Hepatic stellate cell (primary cell): ENCODE data around the gene PPP3R1.
"Not testable (repeated sequence)": the region's sequence is repeated elsewhere in the genome, so short reads cannot be mapped to it uniquely, and the experiment has no call there.

ENCODE experiments used
- DNase-seq: peaks from one replicate; pipeline ENCODE4 v3.0.0; 2011; ENCODE audit warnings: low spot score

Gene PPP3R1

DNA sequence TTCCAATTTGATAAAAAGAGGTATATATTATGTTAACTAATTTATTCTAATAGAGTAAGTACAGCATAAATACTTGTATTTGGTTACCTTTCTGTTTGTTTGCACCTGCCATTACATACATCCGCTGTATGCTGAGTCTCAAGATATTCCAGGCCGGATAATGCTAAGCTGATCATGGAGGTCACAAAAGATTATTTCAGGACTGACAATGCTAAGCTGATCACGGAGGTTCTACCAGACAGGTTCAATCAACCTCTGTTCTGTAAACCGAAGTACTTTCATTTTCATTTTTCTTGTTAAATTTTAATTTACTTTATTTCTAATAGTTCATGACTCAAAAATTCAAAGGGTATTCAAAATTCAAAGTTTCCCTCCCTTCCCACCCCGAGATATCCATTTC, 63.5 kb downstream of the PPP3R1 start:
- DNase-seq: no peak

DNA sequence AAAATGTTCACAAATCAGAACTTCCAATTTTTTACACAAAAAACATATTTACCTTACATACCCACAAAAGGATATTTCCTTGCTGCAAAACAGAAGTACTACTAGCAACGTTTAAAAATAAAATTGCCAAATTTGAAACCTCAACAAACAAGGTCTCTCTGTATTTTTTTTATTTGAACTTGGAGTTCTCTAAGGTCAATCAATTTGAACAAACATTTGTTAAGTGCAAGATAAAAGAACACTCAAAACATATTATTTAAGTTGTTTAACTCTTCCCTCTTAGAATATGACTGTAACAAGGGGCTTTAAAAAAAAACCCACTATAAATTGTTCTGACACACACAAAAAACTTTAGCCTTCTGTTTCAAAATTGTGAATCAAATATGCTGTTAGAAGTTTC, 65.0 kb downstream of the PPP3R1 start:
- DNase-seq: no peak

- DNase-seq: peak; percentile 20
These were observed 66.7 kb downstream of the PPP3R1 start for GRCh38 chr2:68185541-68186164.

GRCh38 chr2:68182902-68183301, 69.4 kb downstream of the PPP3R1 start:
- no peak for DNase-seq

GRCh38 chr2:68178954-68179627, 73.2 kb downstream of the PPP3R1 start:
- no peak for DNase-seq

DNA sequence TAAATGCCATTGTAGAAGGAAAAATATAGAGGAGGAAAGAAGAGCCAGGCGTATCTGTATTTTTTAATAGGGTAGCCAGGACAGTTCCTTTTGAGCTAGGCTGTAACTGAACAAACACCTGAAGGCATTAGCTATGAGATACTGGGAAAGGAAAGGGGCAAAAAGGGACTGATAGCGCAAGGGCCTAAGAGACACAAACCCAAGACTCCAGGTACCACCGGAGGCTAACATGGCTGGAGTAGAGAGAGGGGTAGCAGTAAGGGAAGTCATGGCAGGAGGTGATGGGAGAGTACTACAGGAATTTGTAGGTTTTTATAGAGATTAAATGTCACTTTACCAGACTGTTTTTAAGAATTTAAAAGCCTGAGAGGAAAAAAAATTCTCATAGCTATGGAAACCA, 73.9 kb downstream of the PPP3R1 start:
- DNase-seq: no peak

- no peak for DNase-seq
These were observed 74.8 kb downstream of the PPP3R1 start for GRCh38 chr2:68177541-68177940.

DNA sequence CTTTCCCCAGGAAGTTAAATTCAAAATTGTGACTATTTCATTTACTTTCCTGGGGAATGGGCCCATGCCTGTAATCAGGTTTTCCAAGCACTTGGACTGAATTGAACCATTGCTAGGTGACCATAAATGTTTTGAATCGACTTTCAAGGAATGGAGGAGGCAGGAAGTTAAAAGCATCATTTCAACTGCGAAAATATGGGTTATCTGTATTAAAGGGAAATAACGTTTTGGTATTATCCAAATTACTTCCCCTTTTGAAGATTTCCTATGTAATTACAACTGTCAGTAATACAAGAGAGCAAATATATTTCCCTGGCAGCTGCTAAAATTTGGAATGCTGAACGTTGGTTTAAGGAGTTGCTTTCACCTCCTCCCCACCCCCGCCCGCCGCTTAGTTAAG, 75.7 kb downstream of the PPP3R1 start:
- no peak for DNase-seq

DNA sequence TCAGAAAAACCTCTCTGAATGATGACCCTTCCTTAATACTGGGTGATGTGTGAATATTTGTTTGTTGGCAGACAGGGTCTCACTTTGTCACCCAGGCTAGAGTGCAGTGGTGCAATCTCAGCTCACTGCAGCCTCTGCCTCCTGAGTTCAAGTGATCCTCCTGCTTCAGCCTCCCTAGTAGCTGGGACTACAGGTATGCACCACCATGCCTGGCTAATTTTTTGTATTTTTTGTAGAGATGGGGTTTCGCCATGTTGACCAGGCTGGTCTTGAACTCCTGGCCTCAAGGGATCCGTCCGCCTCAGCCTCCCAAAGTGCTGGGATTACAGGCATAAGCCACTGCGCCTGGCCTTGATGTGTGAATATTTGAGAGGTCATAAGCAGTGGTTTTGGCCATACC, 77.1 kb downstream of the PPP3R1 start:
- DNase-seq: not testable (repeated sequence)

GRCh38 chr2:68172990-68173700, 79.2 kb downstream of the PPP3R1 start:
- DNase-seq: no peak

GRCh38 chr2:68172521-68172920, 79.8 kb downstream of the PPP3R1 start:
- DNase-seq: no peak

DNA sequence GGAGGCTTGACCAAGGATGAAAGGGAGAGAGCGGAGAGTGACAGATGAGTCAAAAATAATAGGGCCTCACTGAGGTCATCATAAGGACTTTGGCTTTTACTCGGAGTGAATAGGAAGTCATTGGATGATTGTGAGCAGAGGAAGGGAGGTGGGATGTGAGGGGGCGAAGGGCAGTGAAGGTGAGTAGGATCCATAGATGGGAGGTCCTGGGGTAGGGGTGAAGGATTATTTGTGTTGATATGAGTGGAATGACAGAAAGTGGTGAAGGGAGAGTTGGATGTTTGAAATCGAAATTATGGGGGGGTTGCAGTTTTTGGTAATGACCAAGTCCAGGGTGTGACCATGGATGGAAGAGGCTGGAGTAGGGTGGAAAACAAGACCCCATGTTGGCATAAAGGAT, 80.6 kb downstream of the PPP3R1 start:
- DNase-seq: no peak

DNA sequence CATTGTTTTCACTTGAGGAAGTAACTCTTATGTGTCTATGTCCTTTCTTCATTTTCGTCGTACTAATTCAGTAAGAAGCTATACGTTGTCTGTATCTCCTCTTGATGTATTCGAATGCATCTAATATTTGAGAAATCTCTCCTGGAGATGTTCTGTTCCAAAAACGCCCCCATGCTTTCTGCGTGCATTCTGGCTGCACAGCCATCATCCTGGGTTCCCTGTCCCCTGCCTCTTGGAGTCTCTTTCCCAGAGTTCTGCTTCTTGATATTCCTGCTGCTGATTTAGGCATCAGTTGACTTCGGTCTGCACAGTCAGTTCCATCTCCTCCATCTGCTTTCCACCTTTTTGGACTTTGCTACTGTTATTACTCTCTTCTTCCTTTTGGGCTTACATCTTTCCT, 81.2 kb downstream of the PPP3R1 start:
- DNase-seq: no peak

- DNase-seq: no peak
These were observed 83.0 kb downstream of the PPP3R1 start for GRCh38 chr2:68169308-68169707.

DNA sequence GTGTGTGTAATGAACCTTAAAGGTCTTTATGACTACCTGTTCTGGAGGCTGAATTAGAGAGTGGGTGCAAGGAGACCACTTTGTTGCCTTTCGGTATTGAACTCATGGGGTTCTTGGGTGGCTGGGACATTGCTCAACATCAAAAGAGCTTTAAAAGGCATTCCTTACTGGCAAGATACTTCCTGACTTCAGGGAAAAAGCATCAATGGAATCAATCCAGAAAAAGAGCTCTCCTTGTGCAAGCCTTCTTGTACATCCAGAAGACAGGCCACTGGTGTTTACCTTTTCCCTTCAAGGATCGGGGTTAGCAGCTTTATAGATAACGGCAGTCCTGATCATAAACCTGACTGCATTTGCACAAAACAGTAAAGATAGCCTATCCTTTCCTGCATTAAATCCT, 85.1 kb downstream of the PPP3R1 start:
- DNase-seq: no peak

- no peak for DNase-seq
These were observed 88.7 kb downstream of the PPP3R1 start for GRCh38 chr2:68163641-68164040.

DNA sequence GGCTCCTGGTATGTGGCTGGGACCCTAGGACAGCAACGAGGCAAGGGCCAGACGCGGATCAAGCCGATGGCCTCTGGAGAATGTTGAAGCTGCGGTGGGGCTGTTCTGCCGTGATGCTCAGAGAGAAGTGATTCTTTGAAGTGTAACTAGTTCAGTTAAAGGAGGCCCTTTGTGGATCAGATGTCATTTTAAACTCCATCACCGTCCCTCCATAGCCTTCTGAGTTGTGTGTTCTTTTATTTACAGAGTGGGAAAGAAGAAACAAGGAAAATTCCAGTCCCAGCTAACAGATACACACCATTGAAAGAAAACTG, 94.2 kb downstream of the PPP3R1 start:
- DNase-seq: no peak

GRCh38 chr2:68157402-68158133, 94.8 kb downstream of the PPP3R1 start, which contains the start of gene PNO1:
Gene PNO1 (plus strand): TSS chr2:68157888. CDS start chr2:68157935, 47 bp downstream.
- peak; percentile 95 for DNase-seq

- peak; percentile 34 for DNase-seq
These were observed 95.3 kb downstream of the PPP3R1 start for GRCh38 chr2:68157002-68157401.

DNA sequence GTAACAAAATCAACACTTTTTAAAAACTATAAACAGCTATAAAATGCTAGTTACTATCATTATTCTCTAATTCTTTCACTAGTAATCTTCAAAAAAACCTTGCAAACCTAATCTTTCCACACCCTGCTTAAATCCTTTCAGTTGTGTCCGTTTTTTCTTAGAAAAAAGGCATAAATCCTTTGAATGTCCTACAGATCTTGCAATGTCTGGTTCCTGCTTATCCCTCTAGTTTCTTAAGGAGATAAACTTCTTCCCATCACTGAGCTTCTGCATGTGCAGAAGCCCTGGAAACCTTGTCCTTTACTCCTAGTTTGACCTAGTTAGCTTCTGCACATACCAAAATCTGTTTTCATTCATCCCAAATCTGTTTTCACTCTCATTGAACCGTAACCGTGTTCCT, 95.9 kb downstream of the PPP3R1 start:
- DNase-seq: no peak

- no peak for DNase-seq
These were observed 96.7 kb downstream of the PPP3R1 start for GRCh38 chr2:68155618-68156017.

GRCh38 chr2:68152681-68153347, 99.5 kb downstream of the PPP3R1 start:
- no peak for DNase-seq
